Cardiac fibroblast (primary cell): ENCODE results near the gene CXCR6.

ENCODE experiments used
- DNase-seq, 2 donors: peaks; one replicate each; pipeline versions ENCODE4 v3.0.0 to v3.0.0-alpha.2; 2010; ENCODE audit warnings: low read depth in 2 of 2
- H3K4me3 ChIP-seq, 2 donors: replicated peaks in 1 of 2; 1 replicate in 1 of 2; 2 replicates in 1 of 2; pipeline ENCODE4 v1.5.1; 2011; ENCODE audit warnings: low read depth in 2 of 2, low read length in 2 of 2, mild to moderate bottlenecking in 2 of 2, moderate library complexity in 1 of 2
- CTCF ChIP-seq: IDR thresholded peaks from one replicate; pipeline ENCODE4 v1.5.1; 2011; ENCODE audit warnings: low read depth, mild to moderate bottlenecking, low read length, inconsistent platforms

CXCR6 gene

GRCh38 chr3:45997942-45998341 lies 54.7 kb downstream of the CXCR6 start:
- DNase-seq = no peak
- no peak for TF ChIP-seq CTCF
- no peak overlapping the region for H3K4me3 ChIP-seq
